CD14-positive monocyte (primary cell): Measurements from ENCODE around the gene LIN7A. TPM values are rescaled to one million over a fixed set of nuclear protein-coding genes. Genes with fewer than 3 reads are reported as not detected.

Source experiments
- DNase-seq, 3 donors: peaks; one replicate each; pipeline ENCODE4 v3.0.0-alpha.2; 2011 to 2022
- H2AFZ ChIP-seq: 2 replicates; pipeline ENCODE4 v1.6.0; 2012; ENCODE audit warnings: mild to moderate bottlenecking, low read depth, low read length, inconsistent platforms; ENCODE audit not compliant: insufficient read depth, poor library complexity, severe bottlenecking
- H3K27ac ChIP-seq, 2 donors: 1 replicate in 1 of 2; 2 replicates in 1 of 2; pipeline ENCODE4 v1.5.1; 2012 to 2013; ENCODE audit warnings: low read length in 2 of 2, control low read depth in 1 of 2, inconsistent platforms in 1 of 2, low read depth in 1 of 2, mild to moderate bottlenecking in 1 of 2
- H3K27me3 ChIP-seq, 2 donors: one replicate each; pipeline versions ENCODE4 v1.6.0 to v1.6.1; 2011 to 2013; ENCODE audit warnings: low read length in 2 of 2; ENCODE audit not compliant: control insufficient read depth in 2 of 2, insufficient read depth in 2 of 2
- H3K36me3 ChIP-seq, 2 donors: replicated peaks in 1 of 2; 1 replicate in 1 of 2; 2 replicates in 1 of 2; pipeline versions ENCODE4 v1.5.1 to v1.6.1; 2012 to 2013; ENCODE audit warnings: low read length in 2 of 2, control low read depth in 1 of 2, inconsistent platforms in 1 of 2, mild to moderate bottlenecking in 1 of 2; ENCODE audit not compliant: insufficient read depth in 2 of 2, control insufficient read depth in 1 of 2
- H3K4me1 ChIP-seq, 2 donors: 1 replicate in 1 of 2; 2 replicates in 1 of 2; pipeline versions ENCODE4 v1.5.1 to v1.6.1; 2012 to 2013; ENCODE audit warnings: low read length in 2 of 2, control low read depth in 1 of 2, inconsistent platforms in 1 of 2, mild to moderate bottlenecking in 1 of 2, moderate library complexity in 1 of 2; ENCODE audit not compliant: insufficient read depth in 2 of 2, control insufficient read depth in 1 of 2
- H3K4me2 ChIP-seq: replicated peaks from 2 replicates; pipeline ENCODE3; 2012; ENCODE audit warnings: low read length, moderate library complexity, mild to moderate bottlenecking; ENCODE audit not compliant: poor library complexity, severe bottlenecking; ENCODE audit errors: extremely low read depth
- H3K4me3 ChIP-seq, 3 experiments: fragments of 200-600 bp in 1 of 3; sonication (generic) in 1 of 3; replicated peaks in 1 of 3; 1 replicate in 2 of 3; 2 replicates in 1 of 3; pipeline ENCODE4 v1.5.1; 2011 to 2013; ENCODE audit warnings: low read length in 3 of 3, mild to moderate bottlenecking in 3 of 3, control low read depth in 2 of 3, low read depth in 2 of 3, inconsistent platforms in 1 of 3, moderate library complexity in 1 of 3
- H3K79me2 ChIP-seq: 2 replicates; pipeline ENCODE4 v1.6.0; 2012; ENCODE audit warnings: mild to moderate bottlenecking, control low read depth, inconsistent platforms, low read length, moderate library complexity; ENCODE audit not compliant: insufficient read depth
- H3K9ac ChIP-seq: 2 replicates; pipeline ENCODE4 v1.6.0; 2017; ENCODE audit warnings: low read length, mild to moderate bottlenecking; ENCODE audit not compliant: insufficient read depth, poor library complexity, severe bottlenecking
- H3K9me3 ChIP-seq, 2 donors: replicated peaks in 1 of 2; 1 replicate in 1 of 2; 2 replicates in 1 of 2; pipeline versions ENCODE4 v1.5.1 to v1.6.1; 2012 to 2013; ENCODE audit warnings: low read length in 2 of 2, control low read depth in 1 of 2; ENCODE audit not compliant: control insufficient read depth in 1 of 2, insufficient read depth in 1 of 2
- H4K20me1 ChIP-seq: 2 replicates; pipeline ENCODE4 v1.6.0; 2012; ENCODE audit warnings: mild to moderate bottlenecking, low read length, control low read depth, moderate library complexity; ENCODE audit not compliant: insufficient read depth
- H3K27ac Mint-ChIP-seq, 7 donors: one replicate each; pipeline ENCODE4 v1.8.0; 2020; ENCODE audit warnings: mild to moderate bottlenecking in 7 of 7, mixed read lengths in 7 of 7, moderate library complexity in 6 of 7, inconsistent platforms in 2 of 7
- H3K27me3 Mint-ChIP-seq, 3 donors: one replicate each; pipeline ENCODE4 v1.8.0; 2021 to 2022; ENCODE audit warnings: low read depth in 3 of 3, mild to moderate bottlenecking in 3 of 3, mixed read lengths in 3 of 3, moderate library complexity in 3 of 3, inconsistent platforms in 1 of 3
- H3K36me3 Mint-ChIP-seq, 2 donors: one replicate each; pipeline ENCODE4 v1.8.0; 2020; ENCODE audit warnings: mixed read lengths in 2 of 2, inconsistent platforms in 1 of 2, mild to moderate bottlenecking in 1 of 2
- H3K4me1 Mint-ChIP-seq: one replicate; pipeline ENCODE4 v1.8.0; 2020; ENCODE audit warnings: mild to moderate bottlenecking, mixed read lengths
- H3K4me3 Mint-ChIP-seq, 2 donors: one replicate each; pipeline ENCODE4 v1.8.0; 2020; ENCODE audit warnings: mild to moderate bottlenecking in 2 of 2, mixed read lengths in 2 of 2, moderate library complexity in 1 of 2
- H3K9me3 Mint-ChIP-seq, 7 donors: one replicate each; pipeline ENCODE4 v1.8.0; 2020 to 2022; ENCODE audit warnings: mixed read lengths in 7 of 7, mild to moderate bottlenecking in 6 of 7, moderate library complexity in 6 of 7, inconsistent platforms in 2 of 7
- CTCF ChIP-seq: fragments of 200-600 bp; IDR thresholded peaks from one replicate; pipeline ENCODE4 v1.8.0; 2022; ENCODE audit warnings: antibody characterized with exemption, mild to moderate bottlenecking
- WGBS: methylation state at CpG from one replicate; pipeline ENCODE4 v1.1.5; 2013; ENCODE audit warnings: missing lambda C conversion rate; ENCODE audit not compliant: insufficient coverage; 5-methylcytosine and 5-hydroxymethylcytosine counted together
- intact Hi-C, 2 donors: fragments of 100-400 bp; cut with micrococcal nuclease; formaldehyde crosslinking; loops; one replicate each; pipeline versions ENCODE4 v1.15.0 to v1.15.1; 2023
- polyA plus RNA-seq, 3 donors: library from polyadenylated mRNA; depleted of rRNA in 1 of 3; unstranded in 2 of 3; stranded (reverse) in 1 of 3; fragments of 300-500 nt in 2 of 3; fragments of >200 nt in 1 of 3; fragmentation: Illumina TruSeq in 2 of 3; gene quantifications; 1 replicate in 2 of 3; 2 replicates in 1 of 3; pipeline ENCODE4 v1.2.3, GENCODE V29; 2012 to 2021

LIN7A gene
- polyA plus RNA-seq, 3 donors: 8.0 to 16.6 (median 15.2) TPM

DNA sequence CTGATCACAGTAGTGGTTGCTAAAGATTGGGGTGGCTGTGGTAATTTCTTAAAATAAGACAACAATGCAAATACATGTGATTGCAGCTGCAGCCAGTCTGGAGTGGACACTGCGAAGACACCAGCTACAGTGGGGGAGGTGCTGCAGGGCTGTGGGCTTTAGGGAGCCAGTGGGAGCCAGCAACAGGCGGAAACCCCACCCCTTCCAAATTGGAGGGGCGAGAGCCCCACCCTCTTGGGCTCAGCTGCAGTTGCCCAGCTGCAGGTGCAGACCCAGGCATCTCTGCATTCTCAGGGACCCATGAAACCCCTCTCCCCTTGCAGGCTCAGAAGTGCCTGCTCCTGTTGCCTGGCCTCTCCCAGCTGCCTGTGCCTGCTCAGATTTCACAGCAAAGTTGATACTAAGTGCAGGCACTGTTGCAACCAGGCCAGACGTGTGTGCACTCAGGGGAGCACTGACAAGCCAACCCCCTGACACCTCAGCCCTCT is 116.2 kb downstream of the LIN7A start:
- TF ChIP-seq CTCF: no peak
- Histone ChIP-seq H3K9me3 (peaks cover 0 to 11% of the 10 kb centered on the region in 2 donors), H3K4me2 (no peak overlapping the region), H3K27me3 (no peaks in the 10 kb centered on the region), H4K20me1 (no peaks in the 10 kb centered on the region), H3K9ac (no peak overlapping the region), H2AFZ (no peak overlapping the region), H3K27ac (no peak overlapping the region), H3K4me3 (no peak overlapping the region), H3K4me1 (no peaks in the 10 kb centered on the region), H3K36me3 (peaks cover 7 to 17% of the 10 kb centered on the region in 2 donors), H3K79me2 (peaks cover 8% of the 10 kb centered on the region)
- DNase-seq: no peak
- peaks cover 27 to 44% of the 10 kb centered on the region in 2 donors for H3K36me3 Mint-ChIP-seq
- H3K4me1 Mint-ChIP-seq: no peaks in the 10 kb centered on the region
- H3K27ac Mint-ChIP-seq: no peak overlapping the region
- no peak overlapping the region for H3K4me3 Mint-ChIP-seq
- intact Hi-C loops: no loop called here
- no peaks in the 10 kb centered on the region for H3K27me3 Mint-ChIP-seq
- H3K9me3 Mint-ChIP-seq: peaks cover 0 to 8% (median 4%) of the 10 kb centered on the region in 7 donors
- 95% methylated on average over 3 of the region's 4 CpGs for WGBS

DNA sequence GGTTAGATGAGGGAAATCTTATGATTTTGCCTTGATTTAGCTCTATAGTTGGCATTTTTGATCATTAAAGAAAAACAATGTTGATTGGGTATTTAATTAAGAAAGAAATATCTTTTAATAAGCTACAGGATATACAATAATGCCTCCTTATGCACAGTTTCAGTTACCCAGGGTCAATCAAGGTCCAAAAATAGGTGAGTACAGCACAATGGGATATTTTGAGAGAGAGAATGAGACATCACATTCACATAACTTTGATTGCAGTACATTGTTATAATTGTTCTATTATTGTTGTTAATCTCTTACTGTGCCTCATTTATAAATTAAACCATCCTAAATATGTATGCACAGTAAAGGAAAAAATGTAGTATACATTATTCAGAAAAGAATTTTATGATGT is 118.9 kb downstream of the LIN7A start:
- Histone ChIP-seq H3K4me3 (no peak overlapping the region), H3K36me3 (peaks cover 7 to 17% of the 10 kb centered on the region in 2 donors), H3K9me3 (peaks cover 0 to 11% of the 10 kb centered on the region in 2 donors), H2AFZ (no peak overlapping the region), H4K20me1 (no peaks in the 10 kb centered on the region), H3K79me2 (peaks cover 8% of the 10 kb centered on the region), H3K4me1 (no peaks in the 10 kb centered on the region), H3K9ac (no peak overlapping the region), H3K27ac (no peak overlapping the region), H3K27me3 (no peaks in the 10 kb centered on the region), H3K4me2 (no peak overlapping the region)
- no peaks in the 10 kb centered on the region for H3K27me3 Mint-ChIP-seq
- no peak overlapping the region for H3K4me3 Mint-ChIP-seq
- peaks cover 0 to 8% (median 3%) of the 10 kb centered on the region in 7 donors for H3K9me3 Mint-ChIP-seq
- no peak for DNase-seq
- no peak overlapping the region for H3K27ac Mint-ChIP-seq
- no peaks in the 10 kb centered on the region for H3K4me1 Mint-ChIP-seq
- peaks cover 13 to 33% of the 10 kb centered on the region in 2 donors for H3K36me3 Mint-ChIP-seq
- intact Hi-C loops: no loop called here
- TF ChIP-seq CTCF: no peak
